ENCODE measurements around the gene HACL1. TPM values are rescaled to one million over a fixed set of nuclear protein-coding genes. Genes with fewer than 3 reads are reported as not detected.
A peak's percentile ranks its signal among the peaks of the same experiment; 100 is the strongest.

Gene HACL1
- total and polyA plus RNA-seq, 10 donors, result 18.2 to 30.1 (median 23.5) TPM

GRCh38 chr3:15542614-15543013 lies 58.8 kb downstream of the HACL1 start:
- Histone ChIP-seq H3K36me3 (no peaks in the 10 kb centered on the region), H3K4me1 (peaks cover 0 to 1% (median 0%) of the 10 kb centered on the region in 6 donors), H3K27me3 (replicated peaks in 1 of 7) (no peaks in the 10 kb centered on the region), H3K4me3 (no peak overlapping the region), H3K27ac (no peak overlapping the region), H3K9me3 (peaks cover 0 to 14% (median 5%) of the 10 kb centered on the region in 8 donors)
- 34 to 43% (median 40%) methylated on average over 5 of the region's 5 CpGs for WGBS, 5 donors
- no peak for DNase-seq
- intact Hi-C loops (cut with DNase I; ENCODE audit: low total_unique reads), result no loop called here
- TF ChIP-seq POLR2A (IDR thresholded peaks at IDR 0.05), result no peak

GRCh38 chr3:15541371-15541770 lies 60.0 kb downstream of the HACL1 start:
- 96 to 100% (median 97%) methylated on average over 4 of the region's 4 CpGs for WGBS, 5 donors
- H3K4me3 ChIP-seq, result no peak overlapping the region
- H3K27me3 ChIP-seq (replicated peaks in 1 of 7), result no peaks in the 10 kb centered on the region
- H3K4me1 ChIP-seq, result peaks cover 0 to 12% (median 3%) of the 10 kb centered on the region in 6 donors
- no peak for DNase-seq
- H3K9me3 ChIP-seq, result peaks cover 0 to 2% (median under 1%) of the 10 kb centered on the region in 8 donors
- TF ChIP-seq CTCF (IDR thresholded peaks at IDR 0.05 in 8 of 11, conservative IDR thresholded peaks at IDR 0.05 in 3 of 11) (no peak), POLR2A (IDR thresholded peaks at IDR 0.05) (no peak), POLR2AphosphoS5 (IDR thresholded peaks at IDR 0.05) (no peak)
- no peak overlapping the region for H3K27ac ChIP-seq
- intact Hi-C loops (cut with DNase I; ENCODE audit: low total_unique reads), result no loop called here
- H3K36me3 ChIP-seq, result no peaks in the 10 kb centered on the region

DNA sequence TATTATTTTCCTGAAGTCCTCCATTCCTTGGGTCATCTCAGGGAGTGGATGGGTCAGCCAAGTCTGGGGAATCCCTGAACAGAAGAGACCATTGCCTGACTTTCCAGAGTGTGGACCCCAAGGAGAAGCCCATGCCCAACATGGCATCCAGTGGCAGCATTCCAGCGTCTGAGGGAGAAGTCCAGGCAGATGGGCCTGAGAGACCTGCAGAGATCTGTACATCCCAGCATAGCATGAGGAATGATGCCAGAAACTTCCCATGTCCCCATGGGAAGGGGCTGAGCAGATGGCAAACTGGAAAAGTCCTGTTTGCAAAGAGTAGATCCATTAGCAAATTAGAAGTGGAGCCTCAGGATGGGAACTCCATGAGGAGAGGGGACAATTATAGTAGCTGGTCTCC lies 62.3 kb downstream of the HACL1 start:
- H3K4me1 ChIP-seq, result peaks cover 0 to 26% (median 9%) of the 10 kb centered on the region in 6 donors
- 95 to 100% (median 100%) methylated on average over 1 of the region's 1 CpG for WGBS, 5 donors
- intact Hi-C loops (cut with DNase I; ENCODE audit: low total_unique reads), result no loop called here
- no peaks in the 10 kb centered on the region for H3K27me3 ChIP-seq (replicated peaks in 1 of 7)
- H3K9me3 ChIP-seq, result no peaks in the 10 kb centered on the region
- TF ChIP-seq POLR2AphosphoS5 (IDR thresholded peaks at IDR 0.05) (no peak), CTCF (IDR thresholded peaks at IDR 0.05 in 8 of 11, conservative IDR thresholded peaks at IDR 0.05 in 3 of 11) (no peak), POLR2A (IDR thresholded peaks at IDR 0.05) (no peak)
- DNase-seq, result no peak
- no peak overlapping the region for H3K4me3 ChIP-seq
- no peak overlapping the region for H3K27ac ChIP-seq
- no peaks in the 10 kb centered on the region for H3K36me3 ChIP-seq

DNA sequence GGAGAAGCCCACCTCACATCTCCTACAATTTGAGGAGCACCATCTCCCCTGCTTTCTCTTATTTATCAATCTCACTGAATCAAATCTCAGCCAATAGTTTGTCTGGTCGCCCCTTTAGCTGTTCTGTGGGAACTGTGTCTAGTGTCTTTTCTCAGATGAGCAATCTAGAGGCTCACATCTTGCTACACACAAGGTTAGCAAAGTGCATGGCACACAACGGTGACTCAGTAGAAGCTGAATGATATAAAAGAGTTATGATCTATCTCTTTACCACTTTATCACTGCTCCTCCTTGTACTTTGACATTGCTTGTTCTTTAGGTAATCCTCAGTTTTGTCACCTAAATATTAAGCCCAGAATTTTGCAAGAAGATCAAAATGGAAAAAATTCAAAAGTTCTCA lies 63.0 kb downstream of the HACL1 start:
- intact Hi-C loops (cut with DNase I; ENCODE audit: low total_unique reads), result no loop called here
- DNase-seq, result no peak
- H3K27me3 ChIP-seq (replicated peaks in 1 of 7), result no peaks in the 10 kb centered on the region
- 86 to 96% (median 90%) methylated on average over 2 of the region's 2 CpGs for WGBS, 5 donors
- TF ChIP-seq POLR2AphosphoS5 (IDR thresholded peaks at IDR 0.05), result no peak
- no peak for TF ChIP-seq CTCF (IDR thresholded peaks at IDR 0.05 in 8 of 11, conservative IDR thresholded peaks at IDR 0.05 in 3 of 11)
- TF ChIP-seq POLR2A (IDR thresholded peaks at IDR 0.05), result no peak
- H3K27ac ChIP-seq, result peak overlapping the region in 1 of 8 donors; percentile 72
- H3K4me1 ChIP-seq, result peaks cover 0 to 26% (median 9%) of the 10 kb centered on the region in 6 donors
- H3K4me3 ChIP-seq, result no peak overlapping the region
- no peaks in the 10 kb centered on the region for H3K9me3 ChIP-seq
- H3K36me3 ChIP-seq, result no peaks in the 10 kb centered on the region

DNA sequence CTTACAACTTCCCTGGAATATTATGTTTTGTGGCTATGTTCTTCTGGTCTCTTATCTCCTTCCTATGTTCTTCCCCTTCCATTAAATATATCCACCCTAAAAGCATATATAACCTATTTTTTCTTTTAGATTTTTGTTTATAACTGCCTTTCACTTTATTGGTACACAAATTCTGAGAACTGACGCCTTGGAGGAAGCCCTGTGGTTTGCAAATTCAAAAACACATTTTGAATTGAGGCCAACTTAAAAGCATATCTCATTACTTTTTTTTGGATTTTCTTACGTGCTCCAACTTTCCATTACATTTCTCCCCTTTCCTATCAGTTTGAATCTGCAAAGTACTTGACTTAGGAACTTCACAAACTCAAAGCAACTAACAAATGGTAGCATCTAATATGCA lies 64.5 kb downstream of the HACL1 start:
- WGBS, 5 donors, result 17 to 31% (median 27%) methylated on average over 2 of the region's 2 CpGs
- H3K9me3 ChIP-seq, result no peaks in the 10 kb centered on the region
- DNase-seq, result no peak
- H3K27me3 ChIP-seq (replicated peaks in 1 of 7), result no peaks in the 10 kb centered on the region
- peak overlapping the region in 6 of 8 donors; percentile 8 to 72 (median 58) for H3K27ac ChIP-seq
- H3K4me1 ChIP-seq, result peaks cover 0 to 26% (median 9%) of the 10 kb centered on the region in 6 donors
- TF ChIP-seq POLR2AphosphoS5 (IDR thresholded peaks at IDR 0.05) (no peak), POLR2A (IDR thresholded peaks at IDR 0.05) (no peak), CTCF (IDR thresholded peaks at IDR 0.05 in 8 of 11, conservative IDR thresholded peaks at IDR 0.05 in 3 of 11) (no peak)
- intact Hi-C loops (cut with DNase I; ENCODE audit: low total_unique reads), result no loop called here
- H3K4me3 ChIP-seq, result no peak overlapping the region
- no peaks in the 10 kb centered on the region for H3K36me3 ChIP-seq
